ENCODE data around the gene MYO5A.

Gene MYO5A

DNA sequence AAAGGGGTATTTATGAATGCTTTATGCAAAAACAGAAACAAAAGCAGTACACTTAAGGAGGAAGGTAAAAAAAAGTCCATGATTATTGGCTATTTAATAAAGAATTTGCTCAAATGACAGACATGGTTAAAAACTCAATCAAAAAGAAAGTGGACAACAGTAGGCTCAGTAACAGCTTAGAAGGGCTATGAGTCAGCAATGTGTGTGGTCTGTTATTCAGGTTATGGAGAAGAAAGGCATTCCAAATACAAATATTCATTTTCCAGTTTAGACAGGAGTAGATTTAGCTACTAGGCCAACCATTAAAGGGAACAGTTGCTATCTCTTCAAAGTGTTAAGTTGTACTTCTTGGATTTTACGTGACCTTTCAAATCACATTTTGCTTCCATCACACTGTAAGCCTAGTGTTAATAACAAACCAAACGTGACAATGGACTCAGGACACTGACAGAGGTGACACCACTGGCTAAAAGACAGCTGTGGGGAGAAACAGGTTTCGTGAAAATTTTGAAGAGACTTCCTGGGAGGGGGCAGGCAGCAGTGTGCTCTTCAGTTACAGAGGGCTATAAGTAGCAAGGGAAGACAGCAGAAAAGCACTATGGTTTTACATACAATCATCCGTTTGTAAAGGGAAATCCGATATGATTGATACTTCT is 191.4 kb downstream of the MYO5A start:
- DNase-seq (ENCODE audit: low read depth in 1 of 2, low spot score in 1 of 2), result no peak

DNA sequence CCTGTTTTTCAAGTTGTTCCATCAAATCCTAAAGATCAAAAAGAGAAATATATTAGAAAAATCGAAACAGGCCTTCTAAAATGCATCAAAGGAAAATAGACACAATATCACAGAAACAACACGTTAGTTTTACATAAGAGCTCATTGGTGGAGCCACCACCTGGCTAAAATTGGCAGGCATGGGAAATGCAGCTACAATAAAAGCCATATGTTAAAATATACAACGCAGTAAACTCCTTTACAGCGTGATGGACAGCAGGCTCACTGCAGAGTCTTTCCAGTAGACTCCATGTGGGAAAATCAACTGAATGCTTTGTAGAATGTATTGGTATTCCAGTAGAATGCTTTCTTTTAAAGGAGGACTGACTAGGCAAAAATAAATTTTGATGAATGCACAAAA is 192.2 kb downstream of the MYO5A start:
- no peak for DNase-seq (ENCODE audit: low read depth in 1 of 2, low spot score in 1 of 2)

- DNase-seq (ENCODE audit: low read depth in 1 of 2, low spot score in 1 of 2), result no peak
These were observed 194.1 kb downstream of the MYO5A start for GRCh38 chr15:52334491-52335160.

- DNase-seq (ENCODE audit: low read depth in 1 of 2, low spot score in 1 of 2), result peak in 1 of 2 donors; percentile 24
These were observed 197.0 kb downstream of the MYO5A start for GRCh38 chr15:52331490-52332240.

DNA sequence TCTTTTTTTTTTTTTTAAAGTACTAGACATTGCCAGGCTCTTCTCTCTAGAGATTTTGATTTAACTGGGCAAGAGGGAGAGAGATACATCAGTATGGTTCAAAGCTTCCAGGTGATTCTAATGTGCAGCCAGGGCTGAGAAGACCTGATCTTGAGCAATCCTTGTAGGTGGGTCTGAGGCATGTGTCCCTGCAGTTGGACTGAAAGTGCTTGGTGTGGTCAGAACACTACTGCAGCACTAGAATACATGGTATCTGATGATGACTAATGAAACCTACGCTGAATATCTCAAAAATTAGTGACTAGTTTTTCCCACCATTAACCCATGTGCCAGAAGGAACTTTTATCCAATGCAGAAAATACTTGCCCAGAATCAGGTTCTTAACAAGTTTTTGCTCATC is 198.7 kb downstream of the MYO5A start:
- no peak for DNase-seq (ENCODE audit: low read depth in 1 of 2, low spot score in 1 of 2)

GRCh38 chr15:52329150-52329549 is 199.5 kb downstream of the MYO5A start:
- DNase-seq (ENCODE audit: low read depth in 1 of 2, low spot score in 1 of 2), result no peak

DNA sequence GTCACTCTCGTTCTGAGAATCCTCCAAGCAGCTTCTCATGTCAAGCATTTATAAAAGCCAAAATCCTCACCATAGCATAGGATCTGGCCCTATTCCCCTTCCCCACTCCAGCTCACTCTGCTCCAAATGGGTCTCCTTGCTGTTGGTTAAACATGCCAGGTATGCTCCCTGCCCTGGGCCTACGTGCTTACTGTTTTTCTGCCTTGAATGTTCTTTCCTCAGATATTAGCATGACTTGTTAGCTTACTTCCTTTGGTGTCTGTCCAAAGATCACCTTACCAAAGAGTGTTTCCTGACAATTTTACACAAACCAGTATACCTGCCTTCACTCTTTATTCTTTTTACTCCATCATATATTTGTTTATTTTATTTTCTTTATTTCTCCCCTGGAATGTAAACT is 200.0 kb downstream of the MYO5A start:
- no peak for DNase-seq (ENCODE audit: low read depth in 1 of 2, low spot score in 1 of 2)

GRCh38 chr15:52326756-52327155 is 201.9 kb downstream of the MYO5A start:
- no peak for DNase-seq (ENCODE audit: low read depth in 1 of 2, low spot score in 1 of 2)

DNA sequence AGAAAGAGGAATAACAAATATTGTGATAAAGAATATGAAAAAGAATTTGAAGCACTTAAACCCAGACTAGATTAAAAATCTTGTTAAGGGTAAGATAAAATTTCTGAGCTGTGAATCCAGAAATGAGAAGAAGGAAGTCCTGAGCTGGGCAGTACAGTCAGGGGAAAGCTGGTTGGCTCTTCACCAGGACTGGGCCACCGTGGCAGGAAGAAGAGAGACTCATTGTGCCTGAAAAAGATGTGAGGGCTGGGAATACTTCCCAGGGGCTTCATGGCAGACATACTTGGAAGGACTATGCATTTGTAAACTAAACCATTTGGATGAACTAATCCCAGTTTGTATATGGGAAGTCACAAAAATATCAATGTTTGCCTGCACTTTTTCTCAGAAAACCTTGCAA is 204.6 kb downstream of the MYO5A start:
- no peak for DNase-seq (ENCODE audit: low read depth in 1 of 2, low spot score in 1 of 2)

GRCh38 chr15:52318729-52319500 is 209.8 kb downstream of the MYO5A start:
- DNase-seq (ENCODE audit: low read depth in 1 of 2, low spot score in 1 of 2), result no peak

DNA sequence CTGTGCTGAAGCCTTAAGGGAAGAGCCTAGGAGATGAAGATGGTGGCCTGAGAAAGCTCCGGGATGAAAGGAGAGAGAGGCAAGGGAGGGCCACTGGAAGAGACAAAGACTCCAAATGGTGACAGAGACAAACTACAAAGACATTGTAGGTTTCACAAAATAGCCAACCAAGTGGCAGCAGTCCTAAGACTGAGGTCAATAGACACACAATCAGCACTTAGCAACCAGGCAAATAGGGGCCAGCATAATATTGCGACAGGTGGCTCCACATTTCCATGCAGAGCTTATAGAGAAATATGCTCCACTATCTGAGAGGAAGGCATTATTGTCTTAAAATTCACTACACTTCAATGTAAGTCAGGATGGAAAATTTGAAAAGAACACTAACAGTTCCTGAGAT is 211.0 kb downstream of the MYO5A start:
- DNase-seq (ENCODE audit: low read depth in 1 of 2, low spot score in 1 of 2), result no peak

DNA sequence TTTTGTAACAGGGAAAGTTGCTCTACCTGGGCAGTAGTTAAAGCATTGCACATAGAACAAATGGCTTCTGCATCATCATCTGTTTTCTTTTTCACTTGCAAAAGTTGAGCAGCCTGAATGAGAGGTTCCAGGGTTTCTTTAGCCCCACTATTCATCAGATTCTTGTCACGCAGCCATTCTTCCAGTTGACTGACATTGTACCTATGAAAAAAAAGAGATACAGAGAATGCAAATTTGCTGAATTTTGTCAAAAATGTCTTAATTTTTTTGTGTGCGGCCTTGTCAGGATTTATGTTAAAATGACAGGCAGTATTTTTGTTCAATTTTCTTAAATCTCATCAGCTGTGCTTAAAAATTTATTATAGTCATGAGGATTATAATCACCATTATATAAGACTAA is 211.7 kb downstream of the MYO5A start:
- no peak for DNase-seq (ENCODE audit: low read depth in 1 of 2, low spot score in 1 of 2)

GRCh38 chr15:52309154-52309548 is 219.5 kb downstream of the MYO5A start:
- DNase-seq (ENCODE audit: low read depth in 1 of 2, low spot score in 1 of 2), result no peak

GRCh38 chr15:52308446-52309153 is 220.1 kb downstream of the MYO5A start:
- no peak for DNase-seq (ENCODE audit: low read depth in 1 of 2, low spot score in 1 of 2)

DNA sequence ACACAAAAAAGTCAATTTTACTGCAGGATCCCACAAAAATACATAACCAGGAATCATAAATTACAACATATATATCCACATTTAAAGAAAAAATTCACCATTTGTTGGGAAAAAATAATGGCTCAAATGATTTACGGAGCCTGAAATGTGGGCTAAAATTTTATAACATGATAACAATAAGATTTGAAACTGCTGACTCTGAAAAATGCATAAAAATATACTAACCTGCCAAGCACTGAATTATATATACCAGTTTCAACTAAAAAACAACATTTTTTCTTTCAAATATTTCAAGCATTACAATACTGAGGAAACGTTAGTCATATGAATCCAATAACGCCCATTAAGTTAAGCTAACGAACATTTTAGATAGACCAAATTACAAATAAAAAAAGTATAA is 220.8 kb downstream of the MYO5A start:
- DNase-seq (ENCODE audit: low read depth in 1 of 2, low spot score in 1 of 2), result no peak

DNA sequence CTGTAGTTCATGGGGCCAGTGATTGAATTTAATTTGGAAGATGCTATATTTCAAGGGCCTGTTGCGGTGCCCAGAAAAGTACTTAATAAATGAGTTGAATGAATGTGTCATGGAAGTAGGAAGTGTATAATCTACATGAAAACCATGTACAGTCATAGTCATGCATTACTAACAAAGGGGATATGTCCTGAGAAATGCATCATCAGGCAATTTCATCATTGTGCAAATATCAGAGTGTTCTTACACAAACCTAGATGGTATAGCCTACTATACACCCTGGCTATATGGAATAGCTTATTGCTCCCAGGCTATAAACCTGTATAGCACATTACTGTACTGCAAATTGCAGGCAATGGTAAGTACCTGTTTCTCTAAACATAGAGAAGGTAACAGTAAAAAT is 222.4 kb downstream of the MYO5A start:
- DNase-seq (ENCODE audit: low read depth in 1 of 2, low spot score in 1 of 2), result no peak

DNA sequence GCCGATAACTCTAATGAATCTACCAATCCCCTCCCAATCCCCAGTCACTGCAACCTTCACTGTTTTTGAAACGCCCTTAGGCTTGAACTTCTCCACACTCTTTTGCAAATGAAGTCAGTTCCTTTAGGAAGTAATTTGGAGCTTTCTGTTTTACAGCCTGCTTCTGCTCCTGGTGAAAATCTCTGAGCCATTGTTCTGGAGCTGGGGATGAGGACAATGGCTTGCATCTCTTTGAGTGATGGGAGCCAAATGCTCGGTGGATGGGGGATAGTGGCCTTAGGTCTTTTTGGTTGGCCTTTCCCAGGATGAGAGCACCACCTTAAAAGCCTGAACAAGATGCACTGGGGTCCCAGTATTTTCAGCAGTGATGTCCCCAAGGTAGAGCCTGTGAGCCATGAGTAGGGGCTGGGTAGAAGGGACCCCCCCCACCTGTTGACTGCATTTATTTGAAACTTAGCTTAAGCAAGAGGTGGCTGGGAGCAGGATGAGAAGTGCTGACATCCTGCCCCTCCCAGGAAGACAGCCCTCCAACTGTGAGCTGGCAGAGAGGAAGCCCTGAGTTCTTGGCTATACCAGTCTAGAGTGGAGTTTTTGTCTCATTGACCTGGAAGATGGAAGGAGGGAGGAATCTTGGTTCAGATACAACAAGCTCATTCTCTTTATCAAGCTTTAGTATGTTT is 225.4 kb downstream of the MYO5A start:
- DNase-seq (ENCODE audit: low read depth in 1 of 2, low spot score in 1 of 2), result no peak

DNA sequence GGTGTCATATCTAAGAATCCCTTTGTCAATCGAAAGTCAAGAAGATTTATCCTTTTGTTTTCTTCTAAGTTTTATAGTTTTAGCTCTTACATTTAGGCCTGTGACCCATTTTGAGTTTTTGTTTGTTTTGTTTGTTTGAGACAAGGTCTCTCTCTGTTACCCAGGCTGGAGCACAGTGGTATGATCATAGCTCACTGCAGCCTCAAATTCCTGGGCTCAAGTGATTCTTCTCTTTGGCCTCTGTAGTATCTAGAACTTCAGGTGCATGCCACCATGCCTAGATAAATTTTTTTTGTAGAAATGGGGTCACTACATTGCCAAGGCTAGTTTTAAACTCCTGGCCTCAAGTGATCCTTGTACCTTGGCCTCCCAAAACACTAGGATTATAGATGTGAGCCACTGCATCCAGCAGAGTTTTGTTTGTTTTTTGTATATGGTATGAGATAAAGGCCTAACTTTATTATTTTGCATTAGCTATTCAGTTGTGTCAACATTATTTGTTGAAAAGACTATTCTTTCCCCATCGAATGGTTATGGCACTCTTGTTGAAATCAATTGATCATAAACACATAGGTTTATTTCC is 227.3 kb downstream of the MYO5A start:
- no peak for DNase-seq (ENCODE audit: low read depth in 1 of 2, low spot score in 1 of 2)

DNA sequence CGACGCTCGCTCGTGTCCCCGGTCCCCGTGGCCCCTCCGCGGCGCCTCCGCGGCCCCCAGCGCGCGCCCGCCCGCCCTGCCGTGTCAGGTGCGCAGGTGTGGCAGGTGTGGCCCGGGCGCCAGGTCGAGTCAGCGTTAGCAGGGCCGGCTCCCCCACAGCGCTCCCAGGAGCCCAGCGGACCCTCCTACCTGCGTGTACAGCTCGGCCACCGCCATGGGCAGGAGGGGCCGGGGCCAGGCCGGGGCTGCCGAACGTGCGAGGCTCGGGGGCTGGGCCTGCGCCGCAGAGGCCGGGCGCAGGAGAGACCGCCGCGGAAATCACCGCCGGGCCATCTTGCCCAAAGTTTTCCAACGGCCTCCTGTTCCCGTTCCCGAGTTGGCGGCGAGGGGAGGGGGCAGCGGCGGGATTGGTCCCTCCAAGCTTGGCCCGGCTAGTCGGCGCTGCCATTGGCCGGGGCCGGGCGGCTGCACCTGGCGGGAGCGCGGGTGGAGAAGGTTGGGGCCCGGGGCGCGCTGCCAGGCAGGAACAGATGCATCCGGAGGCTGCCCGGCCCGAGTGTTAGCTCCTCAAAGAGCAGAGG is 233.2 kb downstream of the MYO5A start, which contains the start of gene MYO5C:
Gene MYO5C, minus strand, starts transcription at position 384 of the 581 bp plus-strand sequence. Its CDS starts 168 bp downstream, at position 216.
- DNase-seq (ENCODE audit: low read depth in 1 of 2, low spot score in 1 of 2), result no peak

All from stimulated activated CD4-positive, alpha-beta T cell treated with anti-CD3 and anti-CD28 coated beads, Interleukin-15, amount 100 ng/mL, for 1 hour (primary cell).